ENCODE measurements around the gene COPB2.

DNA sequence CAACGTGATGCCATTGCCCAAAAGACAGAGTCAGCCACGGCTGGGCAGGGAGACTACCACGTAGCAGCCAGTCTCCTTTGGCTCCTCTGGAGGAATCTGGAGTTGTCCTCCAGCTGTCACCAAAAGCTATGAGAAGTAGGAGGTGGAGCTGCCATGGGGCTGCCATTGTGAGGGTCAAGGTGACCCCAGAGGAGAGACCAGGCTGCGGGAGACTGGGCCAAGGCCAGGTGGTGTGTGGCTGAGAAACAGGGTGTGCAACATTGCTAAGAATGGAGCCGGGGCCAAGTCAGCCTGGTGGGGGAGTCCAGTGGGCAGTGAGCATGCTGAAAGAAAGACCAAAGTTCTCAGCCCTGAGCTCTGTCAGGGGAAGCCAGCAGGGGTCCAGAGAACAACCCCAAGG lies 75.5 kb downstream of the COPB2 start:
- TF ChIP-seq, protein P1, sequence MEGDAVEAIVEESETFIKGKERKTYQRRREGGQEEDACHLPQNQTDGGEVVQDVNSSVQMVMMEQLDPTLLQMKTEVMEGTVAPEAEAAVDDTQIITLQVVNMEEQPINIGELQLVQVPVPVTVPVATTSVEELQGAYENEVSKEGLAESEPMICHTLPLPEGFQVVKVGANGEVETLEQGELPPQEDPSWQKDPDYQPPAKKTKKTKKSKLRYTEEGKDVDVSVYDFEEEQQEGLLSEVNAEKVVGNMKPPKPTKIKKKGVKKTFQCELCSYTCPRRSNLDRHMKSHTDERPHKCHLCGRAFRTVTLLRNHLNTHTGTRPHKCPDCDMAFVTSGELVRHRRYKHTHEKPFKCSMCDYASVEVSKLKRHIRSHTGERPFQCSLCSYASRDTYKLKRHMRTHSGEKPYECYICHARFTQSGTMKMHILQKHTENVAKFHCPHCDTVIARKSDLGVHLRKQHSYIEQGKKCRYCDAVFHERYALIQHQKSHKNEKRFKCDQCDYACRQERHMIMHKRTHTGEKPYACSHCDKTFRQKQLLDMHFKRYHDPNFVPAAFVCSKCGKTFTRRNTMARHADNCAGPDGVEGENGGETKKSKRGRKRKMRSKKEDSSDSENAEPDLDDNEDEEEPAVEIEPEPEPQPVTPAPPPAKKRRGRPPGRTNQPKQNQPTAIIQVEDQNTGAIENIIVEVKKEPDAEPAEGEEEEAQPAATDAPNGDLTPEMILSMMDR (conservative IDR thresholded peaks at IDR 0.05; ENCODE audit: low read depth, low read length): no peak
- TF ChIP-seq, protein P2, sequence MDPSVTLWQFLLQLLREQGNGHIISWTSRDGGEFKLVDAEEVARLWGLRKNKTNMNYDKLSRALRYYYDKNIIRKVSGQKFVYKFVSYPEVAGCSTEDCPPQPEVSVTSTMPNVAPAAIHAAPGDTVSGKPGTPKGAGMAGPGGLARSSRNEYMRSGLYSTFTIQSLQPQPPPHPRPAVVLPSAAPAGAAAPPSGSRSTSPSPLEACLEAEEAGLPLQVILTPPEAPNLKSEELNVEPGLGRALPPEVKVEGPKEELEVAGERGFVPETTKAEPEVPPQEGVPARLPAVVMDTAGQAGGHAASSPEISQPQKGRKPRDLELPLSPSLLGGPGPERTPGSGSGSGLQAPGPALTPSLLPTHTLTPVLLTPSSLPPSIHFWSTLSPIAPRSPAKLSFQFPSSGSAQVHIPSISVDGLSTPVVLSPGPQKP (IDR thresholded peaks at IDR 0.05; ENCODE audit: borderline replicate concordance, low read depth, low read length): no peak
- TF ChIP-seq, protein P3, sequence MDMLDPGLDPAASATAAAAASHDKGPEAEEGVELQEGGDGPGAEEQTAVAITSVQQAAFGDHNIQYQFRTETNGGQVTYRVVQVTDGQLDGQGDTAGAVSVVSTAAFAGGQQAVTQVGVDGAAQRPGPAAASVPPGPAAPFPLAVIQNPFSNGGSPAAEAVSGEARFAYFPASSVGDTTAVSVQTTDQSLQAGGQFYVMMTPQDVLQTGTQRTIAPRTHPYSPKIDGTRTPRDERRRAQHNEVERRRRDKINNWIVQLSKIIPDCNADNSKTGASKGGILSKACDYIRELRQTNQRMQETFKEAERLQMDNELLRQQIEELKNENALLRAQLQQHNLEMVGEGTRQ (IDR thresholded peaks at IDR 0.05; ENCODE audit: low read depth, low read length): no peak
- TF ChIP-seq MXI1 (IDR thresholded peaks at IDR 0.05; ENCODE audit: borderline replicate concordance, low read depth, low read length) (no peak), BHLHE40 (IDR thresholded peaks at IDR 0.05; ENCODE audit: low read depth, low read length) (no peak), MAZ (IDR thresholded peaks at IDR 0.05; ENCODE audit: borderline replicate concordance, low read depth, low read length) (no peak), MAFK (IDR thresholded peaks at IDR 0.05; ENCODE audit: low read depth, low read length) (no peak), FOS (IDR thresholded peaks at IDR 0.05; ENCODE audit: low read depth, low read length) (no peak)
